ENCODE results near the gene TCEA2.

DNA sequence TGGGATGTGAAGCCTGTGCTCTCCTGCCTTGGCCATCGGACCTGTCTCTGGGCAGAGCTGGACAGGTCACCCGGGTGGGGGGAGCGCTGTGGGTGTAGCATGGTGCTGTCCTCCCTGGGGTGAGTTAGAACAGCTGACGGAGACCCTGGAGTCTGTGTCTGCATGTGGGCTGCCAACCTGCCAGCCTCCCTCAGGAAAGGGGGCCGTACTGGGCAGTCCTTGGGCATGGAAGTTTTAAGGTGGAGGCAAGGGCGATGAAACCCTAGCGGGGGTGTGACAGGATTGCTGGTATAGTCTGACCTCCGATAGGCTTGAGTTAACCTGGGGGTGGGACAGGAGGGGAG, 16.0 kb upstream of the TCEA2 start:
- TF ChIP-seq, protein P1, sequence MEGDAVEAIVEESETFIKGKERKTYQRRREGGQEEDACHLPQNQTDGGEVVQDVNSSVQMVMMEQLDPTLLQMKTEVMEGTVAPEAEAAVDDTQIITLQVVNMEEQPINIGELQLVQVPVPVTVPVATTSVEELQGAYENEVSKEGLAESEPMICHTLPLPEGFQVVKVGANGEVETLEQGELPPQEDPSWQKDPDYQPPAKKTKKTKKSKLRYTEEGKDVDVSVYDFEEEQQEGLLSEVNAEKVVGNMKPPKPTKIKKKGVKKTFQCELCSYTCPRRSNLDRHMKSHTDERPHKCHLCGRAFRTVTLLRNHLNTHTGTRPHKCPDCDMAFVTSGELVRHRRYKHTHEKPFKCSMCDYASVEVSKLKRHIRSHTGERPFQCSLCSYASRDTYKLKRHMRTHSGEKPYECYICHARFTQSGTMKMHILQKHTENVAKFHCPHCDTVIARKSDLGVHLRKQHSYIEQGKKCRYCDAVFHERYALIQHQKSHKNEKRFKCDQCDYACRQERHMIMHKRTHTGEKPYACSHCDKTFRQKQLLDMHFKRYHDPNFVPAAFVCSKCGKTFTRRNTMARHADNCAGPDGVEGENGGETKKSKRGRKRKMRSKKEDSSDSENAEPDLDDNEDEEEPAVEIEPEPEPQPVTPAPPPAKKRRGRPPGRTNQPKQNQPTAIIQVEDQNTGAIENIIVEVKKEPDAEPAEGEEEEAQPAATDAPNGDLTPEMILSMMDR (IDR thresholded peaks at IDR 0.05; ENCODE audit: insufficient read depth, low read length, poor library complexity, severe bottlenecking), result no peak
- TF ChIP-seq EZH2phosphoT487 (conservative IDR thresholded peaks at IDR 0.05; ENCODE audit: low read length), result no peak
